Suprapubic skin (tissue), 2 donors: ENCODE measurements around the gene ADM5.

Experiments
- EP300 ChIP-seq: sonication (generic); formaldehyde crosslinking; IDR thresholded peaks from one replicate; pipeline ENCODE4 v1.6.1; 2017; ENCODE audit warnings: antibody characterized with exemption
- POLR2A ChIP-seq, 2 donors: fragments of 450-650 bp; IDR thresholded peaks; one replicate each; pipeline ENCODE4 v1.6.1; 2017; ENCODE audit warnings: antibody characterized with exemption in 2 of 2, mild to moderate bottlenecking in 2 of 2, moderate library complexity in 2 of 2

GRCh38 chr19:49667473-49667872 lies 21.9 kb upstream of the ADM5 start:
- no peak for TF ChIP-seq POLR2A (IDR thresholded peaks at IDR 0.05)
- TF ChIP-seq EP300 = no peak
